ENCODE results near the gene RELT. TPM values are rescaled to one million over a fixed set of nuclear protein-coding genes. Genes with fewer than 3 reads are reported as not detected.

The RELT gene
- total and polyA plus RNA-seq, 2 of the 13 experiments (the other 11 are each of a cell fraction or from before 2014, with no cell fraction given), result 2.5 to 4.7 TPM

DNA sequence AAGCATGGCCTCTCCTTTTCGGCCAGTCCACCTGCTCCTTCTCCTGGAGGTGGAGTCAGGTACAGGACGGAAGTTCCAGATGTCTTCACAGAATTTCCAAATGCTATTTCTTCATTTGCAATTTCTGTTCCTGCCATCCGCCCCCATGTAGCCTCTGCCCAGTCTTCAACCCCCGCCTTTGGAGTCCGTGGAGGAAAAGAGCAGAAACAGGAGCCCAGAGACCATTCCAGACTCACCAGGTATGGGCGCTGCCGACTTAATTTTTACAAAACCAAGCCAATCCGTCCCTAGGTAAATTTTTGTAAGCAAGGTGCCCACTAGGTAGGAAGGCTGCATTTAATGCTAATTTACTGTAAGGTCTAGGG lies 28.9 kb downstream of the RELT start:
- H4K20me1 ChIP-seq (ENCODE audit: insufficient read depth, low read length), result no peaks in the 10 kb centered on the region
- no peak overlapping the region for H2AFZ ChIP-seq (ENCODE audit: low read length)
- WGBS (ENCODE audit: low lambda C conversion rate), result 96% methylated on average over 8 of the region's 8 CpGs
- H3K27me3 ChIP-seq (ENCODE audit: control insufficient read depth in 1 of 2, insufficient read depth in 2 of 2, low read length in 2 of 2), result no peaks in the 10 kb centered on the region
- no TSS peak for BruUV-seq (replicated peaks)
- peaks cover 8% of the 10 kb centered on the region for H3K4me1 ChIP-seq (ENCODE audit: insufficient read depth, low read length)
- no peak overlapping the region for H3K4me3 ChIP-seq (replicated peaks in 1 of 3; ENCODE audit: insufficient read depth in 1 of 3, low read depth in 2 of 3, low read length in 3 of 3)
- no peak for ATAC-seq
- H3K36me3 ChIP-seq (replicated peaks in 1 of 2; ENCODE audit: control insufficient read depth in 1 of 2, insufficient read depth in 2 of 2, low read length in 2 of 2), result peaks cover 8 to 21% of the 10 kb centered on the region in 2 experiments
- no peaks in the 10 kb centered on the region for H3K79me2 ChIP-seq (ENCODE audit: insufficient read depth, low read length)
- in situ Hi-C loops (cut with HindIII; ENCODE audit: extremely low pct_ligation_motif_present, low pct_unique_long_range_greater_than_20kb), result loop anchor here (10.0 kb wide), 1 partner anchor 220 kb away; no protein-coding TSS in a partner anchor
- H3K9me3 ChIP-seq (ENCODE audit: low read length), result no peaks in the 10 kb centered on the region
- TF ChIP-seq, protein P1, sequence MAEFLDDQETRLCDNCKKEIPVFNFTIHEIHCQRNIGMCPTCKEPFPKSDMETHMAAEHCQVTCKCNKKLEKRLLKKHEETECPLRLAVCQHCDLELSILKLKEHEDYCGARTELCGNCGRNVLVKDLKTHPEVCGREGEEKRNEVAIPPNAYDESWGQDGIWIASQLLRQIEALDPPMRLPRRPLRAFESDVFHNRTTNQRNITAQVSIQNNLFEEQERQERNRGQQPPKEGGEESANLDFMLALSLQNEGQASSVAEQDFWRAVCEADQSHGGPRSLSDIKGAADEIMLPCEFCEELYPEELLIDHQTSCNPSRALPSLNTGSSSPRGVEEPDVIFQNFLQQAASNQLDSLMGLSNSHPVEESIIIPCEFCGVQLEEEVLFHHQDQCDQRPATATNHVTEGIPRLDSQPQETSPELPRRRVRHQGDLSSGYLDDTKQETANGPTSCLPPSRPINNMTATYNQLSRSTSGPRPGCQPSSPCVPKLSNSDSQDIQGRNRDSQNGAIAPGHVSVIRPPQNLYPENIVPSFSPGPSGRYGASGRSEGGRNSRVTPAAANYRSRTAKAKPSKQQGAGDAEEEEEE (CRISPR knock-in tag; IDR thresholded peaks at IDR 0.05; ENCODE audit: borderline replicate concordance), result no peak
- intact Hi-C loops (cut with micrococcal nuclease; ENCODE audit: unreplicated experiment), result loop anchor here (10.0 kb wide), 1 partner anchor 220 kb away; no protein-coding TSS in a partner anchor
- POLR2A ChIA-PET, result no interaction called here
- H3K9ac ChIP-seq (ENCODE audit: insufficient read depth, low read depth, low read length), result no peak overlapping the region
- CTCF ChIA-PET (ENCODE audit: low intra/inter-chr PET ratio, low total read pairs), result no interaction called here
- H3K4me2 ChIP-seq (ENCODE audit: low read depth, low read length), result no peak overlapping the region
- no peak for DNase-seq (ENCODE audit: low spot score)
- FAIRE-seq, result no peak
- no peak overlapping the region for H3K27ac ChIP-seq (ENCODE audit: extremely low read length, insufficient read depth, low read length)

DNA sequence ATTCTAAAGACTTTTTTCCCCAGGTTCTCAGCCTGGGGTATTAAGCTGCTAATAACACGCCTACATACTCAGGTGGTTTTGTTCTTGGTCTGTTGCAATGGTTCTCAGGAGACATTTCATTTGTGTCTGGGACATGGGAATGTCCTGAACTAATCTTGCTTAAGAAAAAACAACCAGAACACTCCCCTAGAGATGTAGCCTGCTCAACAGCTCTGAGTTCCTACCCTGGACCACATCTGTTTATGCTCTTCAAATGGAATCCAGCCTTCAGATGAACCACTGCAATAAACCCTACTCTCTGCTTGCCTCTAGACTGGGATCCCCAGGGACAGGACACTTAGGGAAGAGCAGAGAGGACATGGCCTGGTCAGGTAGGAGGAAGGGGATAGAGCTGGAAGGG lies 29.9 kb downstream of the RELT start:
- CTCF ChIA-PET (ENCODE audit: low intra/inter-chr PET ratio, low total read pairs), result no interaction called here
- Histone ChIP-seq H3K36me3 (replicated peaks in 1 of 2; ENCODE audit: control insufficient read depth in 1 of 2, insufficient read depth in 2 of 2, low read length in 2 of 2) (peaks cover 10 to 25% of the 10 kb centered on the region in 2 experiments), H4K20me1 (ENCODE audit: insufficient read depth, low read length) (no peaks in the 10 kb centered on the region), H3K27me3 (ENCODE audit: control insufficient read depth in 1 of 2, insufficient read depth in 2 of 2, low read length in 2 of 2) (no peaks in the 10 kb centered on the region), H3K4me3 (replicated peaks in 1 of 3; ENCODE audit: insufficient read depth in 1 of 3, low read depth in 2 of 3, low read length in 3 of 3) (no peak overlapping the region), H2AFZ (ENCODE audit: low read length) (no peak overlapping the region), H3K4me1 (ENCODE audit: insufficient read depth, low read length) (peaks cover 8% of the 10 kb centered on the region), H3K4me2 (ENCODE audit: low read depth, low read length) (no peak overlapping the region), H3K79me2 (ENCODE audit: insufficient read depth, low read length) (no peaks in the 10 kb centered on the region), H3K9me3 (ENCODE audit: low read length) (no peaks in the 10 kb centered on the region), H3K27ac (ENCODE audit: extremely low read length, insufficient read depth, low read length) (no peak overlapping the region), H3K9ac (ENCODE audit: insufficient read depth, low read depth, low read length) (no peak overlapping the region)
- no TSS peak for BruUV-seq (replicated peaks)
- POLR2A ChIA-PET, result no interaction called here
- ATAC-seq (no peak), FAIRE-seq (no peak), DNase-seq (ENCODE audit: low spot score) (no peak)
- WGBS (ENCODE audit: low lambda C conversion rate), result 100% methylated on average over 1 of the region's 1 CpG
- intact Hi-C loops (cut with micrococcal nuclease; ENCODE audit: unreplicated experiment) (loop anchor here (10.0 kb wide), 1 partner anchor 219 kb away; no protein-coding TSS in a partner anchor), in situ Hi-C loops (cut with HindIII; ENCODE audit: extremely low pct_ligation_motif_present, low pct_unique_long_range_greater_than_20kb) (loop anchor here (10.0 kb wide), 1 partner anchor 219 kb away; no protein-coding TSS in a partner anchor)
- TF ChIP-seq SP1 (IDR thresholded peaks at IDR 0.05) (no peak), SP1 (CRISPR knock-in tag; IDR thresholded peaks at IDR 0.05) (no peak), ZNF550 (CRISPR knock-in tag; IDR thresholded peaks at IDR 0.05; ENCODE audit: borderline replicate concordance) (no peak), MXI1 (IDR thresholded peaks at IDR 0.05; ENCODE audit: borderline replicate concordance, low read depth, low read length) (no peak), ZNF724P (CRISPR knock-in tag; IDR thresholded peaks at IDR 0.05; ENCODE audit: borderline replicate concordance) (no peak), ZNF317 (CRISPR knock-in tag; IDR thresholded peaks at IDR 0.05) (no peak), ZNF562 (CRISPR knock-in tag; IDR thresholded peaks at IDR 0.05; ENCODE audit: borderline replicate concordance) (no peak)
- TF ChIP-seq, protein P2, sequence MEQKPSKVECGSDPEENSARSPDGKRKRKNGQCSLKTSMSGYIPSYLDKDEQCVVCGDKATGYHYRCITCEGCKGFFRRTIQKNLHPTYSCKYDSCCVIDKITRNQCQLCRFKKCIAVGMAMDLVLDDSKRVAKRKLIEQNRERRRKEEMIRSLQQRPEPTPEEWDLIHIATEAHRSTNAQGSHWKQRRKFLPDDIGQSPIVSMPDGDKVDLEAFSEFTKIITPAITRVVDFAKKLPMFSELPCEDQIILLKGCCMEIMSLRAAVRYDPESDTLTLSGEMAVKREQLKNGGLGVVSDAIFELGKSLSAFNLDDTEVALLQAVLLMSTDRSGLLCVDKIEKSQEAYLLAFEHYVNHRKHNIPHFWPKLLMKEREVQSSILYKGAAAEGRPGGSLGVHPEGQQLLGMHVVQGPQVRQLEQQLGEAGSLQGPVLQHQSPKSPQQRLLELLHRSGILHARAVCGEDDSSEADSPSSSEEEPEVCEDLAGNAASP (CRISPR knock-in tag; IDR thresholded peaks at IDR 0.05; ENCODE audit: borderline replicate concordance), result no peak
- TF ChIP-seq, protein P3, sequence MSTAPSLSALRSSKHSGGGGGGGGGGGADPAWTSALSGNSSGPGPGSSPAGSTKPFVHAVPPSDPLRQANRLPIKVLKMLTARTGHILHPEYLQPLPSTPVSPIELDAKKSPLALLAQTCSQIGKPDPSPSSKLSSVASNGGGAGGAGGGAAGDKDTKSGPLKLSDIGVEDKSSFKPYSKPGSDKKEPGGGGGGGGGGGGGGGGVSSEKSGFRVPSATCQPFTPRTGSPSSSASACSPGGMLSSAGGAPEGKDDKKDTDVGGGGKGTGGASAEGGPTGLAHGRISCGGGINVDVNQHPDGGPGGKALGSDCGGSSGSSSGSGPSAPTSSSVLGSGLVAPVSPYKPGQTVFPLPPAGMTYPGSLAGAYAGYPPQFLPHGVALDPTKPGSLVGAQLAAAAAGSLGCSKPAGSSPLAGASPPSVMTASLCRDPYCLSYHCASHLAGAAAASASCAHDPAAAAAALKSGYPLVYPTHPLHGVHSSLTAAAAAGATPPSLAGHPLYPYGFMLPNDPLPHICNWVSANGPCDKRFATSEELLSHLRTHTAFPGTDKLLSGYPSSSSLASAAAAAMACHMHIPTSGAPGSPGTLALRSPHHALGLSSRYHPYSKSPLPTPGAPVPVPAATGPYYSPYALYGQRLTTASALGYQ (CRISPR knock-in tag; IDR thresholded peaks at IDR 0.05), result no peak
- TF ChIP-seq, protein P4, sequence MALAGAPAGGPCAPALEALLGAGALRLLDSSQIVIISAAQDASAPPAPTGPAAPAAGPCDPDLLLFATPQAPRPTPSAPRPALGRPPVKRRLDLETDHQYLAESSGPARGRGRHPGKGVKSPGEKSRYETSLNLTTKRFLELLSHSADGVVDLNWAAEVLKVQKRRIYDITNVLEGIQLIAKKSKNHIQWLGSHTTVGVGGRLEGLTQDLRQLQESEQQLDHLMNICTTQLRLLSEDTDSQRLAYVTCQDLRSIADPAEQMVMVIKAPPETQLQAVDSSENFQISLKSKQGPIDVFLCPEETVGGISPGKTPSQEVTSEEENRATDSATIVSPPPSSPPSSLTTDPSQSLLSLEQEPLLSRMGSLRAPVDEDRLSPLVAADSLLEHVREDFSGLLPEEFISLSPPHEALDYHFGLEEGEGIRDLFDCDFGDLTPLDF (CRISPR knock-in tag; IDR thresholded peaks at IDR 0.05), result no peak
